Choroid plexus epithelial cell (primary cell): ENCODE measurements around the gene BCL11B.

Experiments
- DNase-seq: peaks from one replicate; pipeline ENCODE4 v3.0.0-alpha.2; 2010; ENCODE audit warnings: low read depth
- H3K4me3 ChIP-seq: 2 replicates; pipeline ENCODE4 v1.5.1; 2011; ENCODE audit warnings: low read depth, mild to moderate bottlenecking, control low read depth, low read length, moderate library complexity
- CTCF ChIP-seq: conservative IDR thresholded peaks from 2 replicates; pipeline ENCODE4 v1.5.1; 2011; ENCODE audit warnings: low read depth, mild to moderate bottlenecking, control low read depth, inconsistent platforms, low read length, moderate library complexity

BCL11B gene

DNA sequence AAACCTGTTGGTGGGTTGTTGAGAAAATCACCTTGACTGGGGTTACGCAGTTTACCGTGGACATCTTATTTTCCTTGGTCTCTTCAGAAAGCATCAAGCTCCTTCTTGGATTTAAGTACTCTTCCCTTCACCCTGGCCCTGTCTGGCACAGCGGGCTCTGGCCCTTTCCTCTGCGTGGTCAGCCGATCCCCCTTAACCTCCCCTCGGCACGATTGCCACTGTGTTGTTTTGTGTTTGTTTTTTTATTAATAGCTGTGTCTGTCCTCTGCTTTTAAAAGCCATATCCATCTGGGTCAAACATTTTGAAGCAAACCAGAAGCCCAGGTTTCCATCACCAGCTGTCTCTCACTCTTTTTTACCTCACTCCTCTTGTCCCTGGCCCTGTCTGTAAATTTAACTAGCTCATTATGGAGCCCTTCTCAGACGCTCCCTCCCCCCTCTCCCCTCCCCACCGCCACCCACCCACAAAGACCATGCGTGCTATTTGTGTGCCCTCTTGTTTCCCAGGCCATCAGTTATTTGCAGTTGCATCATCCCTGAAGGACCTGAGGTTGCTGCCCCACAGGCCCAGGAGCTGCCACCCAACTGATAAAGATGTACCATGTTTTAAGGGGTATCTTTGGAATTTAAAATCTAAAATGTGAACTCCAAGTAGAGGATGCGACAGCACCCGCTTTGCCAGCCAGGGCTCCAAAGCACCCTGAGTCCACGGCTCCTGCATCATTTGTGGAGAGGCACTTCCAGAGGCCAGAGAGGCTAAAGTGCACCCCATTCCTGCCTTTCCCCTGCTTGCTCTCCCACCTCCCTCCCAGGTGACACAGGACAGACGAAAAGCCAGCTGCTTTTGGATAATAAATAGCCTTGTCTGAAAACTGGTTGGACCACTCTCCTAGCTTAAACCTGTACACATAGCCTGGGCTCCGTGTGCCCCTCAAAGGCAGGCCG lies 3.9 kb downstream of the BCL11B start:
- H3K4me3 ChIP-seq = no peak overlapping the region
- no peak for TF ChIP-seq CTCF
- no peak for DNase-seq

- no peak for DNase-seq
- no peak overlapping the region for H3K4me3 ChIP-seq
- TF ChIP-seq CTCF = no peak
Measured at GRCh38 chr14:99267381-99267780, 4.6 kb downstream of the BCL11B start.

DNA sequence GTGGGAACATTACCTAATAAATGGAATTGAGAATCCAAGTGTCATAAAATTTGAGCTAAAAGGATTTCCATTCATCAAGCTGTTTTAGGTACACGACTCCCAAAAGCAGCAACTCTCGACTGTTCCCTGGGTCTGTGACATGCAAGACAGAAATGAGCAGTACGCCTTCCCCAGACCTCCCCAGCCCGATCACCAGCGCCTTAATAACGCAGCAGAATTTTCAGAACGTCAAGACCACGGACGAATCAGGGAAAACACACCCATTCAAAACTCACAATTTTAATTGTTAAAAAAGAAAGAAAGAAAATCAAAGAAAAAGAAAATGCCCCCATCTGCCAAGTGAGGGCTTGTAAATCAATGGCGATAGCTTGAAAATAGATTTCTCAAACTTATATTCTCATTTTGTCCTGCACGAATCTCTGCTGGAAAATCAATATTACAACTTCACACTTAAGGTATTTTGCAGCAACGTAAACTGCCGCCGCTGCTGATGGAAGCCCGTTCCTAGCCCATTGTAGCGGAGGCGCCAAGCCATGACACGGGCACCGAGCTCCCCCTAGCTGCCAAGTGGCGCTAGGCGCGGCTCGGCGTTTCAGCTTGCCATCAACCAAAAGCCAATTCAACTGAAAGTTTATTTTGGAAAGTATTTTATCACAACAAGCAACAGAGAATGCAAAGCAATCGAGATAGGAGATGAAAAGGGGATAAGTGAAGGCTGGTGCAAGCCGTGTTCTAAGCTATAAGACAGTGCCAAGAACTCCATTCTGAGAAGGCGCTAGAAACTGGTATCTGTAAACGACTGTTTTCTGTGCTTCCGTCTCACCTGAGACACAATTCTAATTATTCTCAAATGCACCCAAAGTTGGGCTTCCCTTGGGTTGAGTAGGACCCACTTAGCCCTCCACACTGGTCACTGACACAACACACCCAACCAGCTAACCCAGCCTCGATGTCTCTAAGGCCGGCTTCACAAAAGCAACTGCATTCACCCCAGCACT lies 5.5 kb downstream of the BCL11B start:
- no peak overlapping the region for H3K4me3 ChIP-seq
- TF ChIP-seq CTCF = peak; percentile 100
- peak; percentile 79 for DNase-seq

- no peak overlapping the region for H3K4me3 ChIP-seq
- TF ChIP-seq CTCF = no peak
- no peak for DNase-seq
Measured at GRCh38 chr14:99265571-99265970, 6.4 kb downstream of the BCL11B start.

GRCh38 chr14:99264691-99265450 lies 7.1 kb downstream of the BCL11B start:
- no peak for TF ChIP-seq CTCF
- no peak for DNase-seq
- H3K4me3 ChIP-seq = no peak overlapping the region

- H3K4me3 ChIP-seq = no peak overlapping the region
- TF ChIP-seq CTCF = no peak
- DNase-seq = no peak
Measured at GRCh38 chr14:99263564-99264330, 8.2 kb downstream of the BCL11B start.
